Kidney (tissue), 14 donors: ENCODE results near the gene OR51E1. TPM values are rescaled to one million over a fixed set of nuclear protein-coding genes. Genes with fewer than 3 reads are reported as not detected.

ENCODE experiments used
- DNase-seq, 5 donors: peaks; one replicate each; pipeline ENCODE4 v3.0.0-alpha.2; 2013 to 2020
- FAIRE-seq: peaks from 2 replicates; lab custom pipeline; 2012; peaks lifted over from hg19 to GRCh38; lab: Jason Lieb, UNC
- H3K27ac ChIP-seq, 2 donors: one replicate each; pipeline ENCODE4 v1.7.0; 2013; ENCODE audit warnings: low read depth in 2 of 2, low read length in 2 of 2, inconsistent platforms in 1 of 2
- H3K27me3 ChIP-seq: one replicate; pipeline ENCODE4 v1.7.1; 2013; ENCODE audit warnings: low read length, inconsistent platforms; ENCODE audit not compliant: control insufficient read depth, insufficient read depth
- H3K36me3 ChIP-seq, 3 donors: one replicate each; pipeline versions ENCODE4 v1.7.0 to v1.7.1; 2013; ENCODE audit warnings: low read length in 3 of 3, control low read depth in 1 of 3, inconsistent platforms in 1 of 3; ENCODE audit not compliant: insufficient read depth in 3 of 3, control insufficient read depth in 2 of 3
- H3K4me1 ChIP-seq, 3 donors: one replicate each; pipeline versions ENCODE4 v1.7.0 to v1.7.1; 2013; ENCODE audit warnings: low read length in 3 of 3, inconsistent platforms in 1 of 3, low read depth in 1 of 3; ENCODE audit not compliant: control insufficient read depth in 2 of 3, insufficient read depth in 2 of 3
- H3K4me3 ChIP-seq, 3 donors: one replicate each; pipeline versions ENCODE4 v1.7.0 to v1.8.1; 2013; ENCODE audit warnings: low read length in 3 of 3, control low read depth in 1 of 3, inconsistent platforms in 1 of 3
- H3K9ac ChIP-seq, 3 donors: one replicate each; pipeline versions ENCODE4 v1.7.0 to v1.7.1; 2013; ENCODE audit warnings: low read length in 3 of 3, control low read depth in 1 of 3, inconsistent platforms in 1 of 3
- H3K9me3 ChIP-seq, 3 donors: one replicate each; pipeline versions ENCODE4 v1.7.0 to v1.7.1; 2013; ENCODE audit warnings: low read length in 3 of 3, control low read depth in 1 of 3, inconsistent platforms in 1 of 3; ENCODE audit not compliant: control insufficient read depth in 2 of 3, insufficient read depth in 1 of 3
- intact Hi-C: fragments of 100-400 bp; cut with DNase I; formaldehyde crosslinking; loops from one replicate; pipeline ENCODE4 v1.11.1; 2022
- polyA plus RNA-seq: library from polyadenylated mRNA; stranded (reverse); fragments of 350-450 nt; fragmentation: Illumina TruSeq; extraction: RNeasy Lipid Tissue Mini Kit (QIAGEN cat#74804); gene quantifications from one replicate; pipeline ENCODE4 v1.2.3, GENCODE V29; 2014; ENCODE audit warnings: low read depth, low replicate concordance; ENCODE audit not compliant: insufficient read depth
- total RNA-seq: library from RNA; stranded (reverse); fragmentation: NEBNext Ultra II Directional; extraction: Animal tissue kit (Norgen Biotek cat#: 25700); gene quantifications from one replicate; pipeline ENCODE4 v1.2.1, GENCODE V29; 2021
- TF ChIP-seq, protein P1 (sequence below): IDR thresholded peaks from 3 replicates; pipeline ENCODE4 v1.5.1; 2012; ENCODE audit warnings: mild to moderate bottlenecking, moderate library complexity, borderline replicate concordance; ENCODE audit not compliant: insufficient read depth; ENCODE audit errors: extremely low read depth
- donor health status: control.
- donor health status: control.
- donor health status: control.
- donor health status: control.
- donor health status: control.
- donor health status: DM: yes; HTN: yes; CAD: no.
- donor health status: Normal renal cell carcinoma (clear cell type).

Gene OR51E1
- total and polyA plus RNA-seq, 2 donors from 2014 or later, result 1.4 to 1.7 TPM

GRCh38 chr11:4680341-4680740, 36.6 kb downstream of the OR51E1 start:
- intact Hi-C loops, result no loop called here
- TF ChIP-seq, protein P1, sequence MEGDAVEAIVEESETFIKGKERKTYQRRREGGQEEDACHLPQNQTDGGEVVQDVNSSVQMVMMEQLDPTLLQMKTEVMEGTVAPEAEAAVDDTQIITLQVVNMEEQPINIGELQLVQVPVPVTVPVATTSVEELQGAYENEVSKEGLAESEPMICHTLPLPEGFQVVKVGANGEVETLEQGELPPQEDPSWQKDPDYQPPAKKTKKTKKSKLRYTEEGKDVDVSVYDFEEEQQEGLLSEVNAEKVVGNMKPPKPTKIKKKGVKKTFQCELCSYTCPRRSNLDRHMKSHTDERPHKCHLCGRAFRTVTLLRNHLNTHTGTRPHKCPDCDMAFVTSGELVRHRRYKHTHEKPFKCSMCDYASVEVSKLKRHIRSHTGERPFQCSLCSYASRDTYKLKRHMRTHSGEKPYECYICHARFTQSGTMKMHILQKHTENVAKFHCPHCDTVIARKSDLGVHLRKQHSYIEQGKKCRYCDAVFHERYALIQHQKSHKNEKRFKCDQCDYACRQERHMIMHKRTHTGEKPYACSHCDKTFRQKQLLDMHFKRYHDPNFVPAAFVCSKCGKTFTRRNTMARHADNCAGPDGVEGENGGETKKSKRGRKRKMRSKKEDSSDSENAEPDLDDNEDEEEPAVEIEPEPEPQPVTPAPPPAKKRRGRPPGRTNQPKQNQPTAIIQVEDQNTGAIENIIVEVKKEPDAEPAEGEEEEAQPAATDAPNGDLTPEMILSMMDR, result no peak
- Histone ChIP-seq H3K4me1 (peaks cover 0 to 4% (median 0%) of the 10 kb centered on the region in 3 donors), H3K27ac (no peak overlapping the region), H3K4me3 (peak overlapping the region in 1 of 3 donors; percentile 6), H3K36me3 (no peaks in the 10 kb centered on the region), H3K9ac (no peak overlapping the region), H3K27me3 (no peaks in the 10 kb centered on the region), H3K9me3 (no peaks in the 10 kb centered on the region)
- FAIRE-seq (no peak), DNase-seq (peak in 2 of 5 donors; percentile 60 to 73)

GRCh38 chr11:4682623-4683419, 39.0 kb downstream of the OR51E1 start:
- H3K9me3 ChIP-seq, result no peaks in the 10 kb centered on the region
- no peaks in the 10 kb centered on the region for H3K27me3 ChIP-seq
- FAIRE-seq (no peak), DNase-seq (peak in 4 of 5 donors; percentile 52 to 71 (median 56))
- H3K4me1 ChIP-seq, result peaks cover 0 to 4% (median 0%) of the 10 kb centered on the region in 3 donors
- no peak overlapping the region for H3K4me3 ChIP-seq
- H3K9ac ChIP-seq, result no peak overlapping the region
- H3K27ac ChIP-seq, result no peak overlapping the region
- no peaks in the 10 kb centered on the region for H3K36me3 ChIP-seq
- TF ChIP-seq, protein P1, result no peak
- intact Hi-C loops, result no loop called here

DNA sequence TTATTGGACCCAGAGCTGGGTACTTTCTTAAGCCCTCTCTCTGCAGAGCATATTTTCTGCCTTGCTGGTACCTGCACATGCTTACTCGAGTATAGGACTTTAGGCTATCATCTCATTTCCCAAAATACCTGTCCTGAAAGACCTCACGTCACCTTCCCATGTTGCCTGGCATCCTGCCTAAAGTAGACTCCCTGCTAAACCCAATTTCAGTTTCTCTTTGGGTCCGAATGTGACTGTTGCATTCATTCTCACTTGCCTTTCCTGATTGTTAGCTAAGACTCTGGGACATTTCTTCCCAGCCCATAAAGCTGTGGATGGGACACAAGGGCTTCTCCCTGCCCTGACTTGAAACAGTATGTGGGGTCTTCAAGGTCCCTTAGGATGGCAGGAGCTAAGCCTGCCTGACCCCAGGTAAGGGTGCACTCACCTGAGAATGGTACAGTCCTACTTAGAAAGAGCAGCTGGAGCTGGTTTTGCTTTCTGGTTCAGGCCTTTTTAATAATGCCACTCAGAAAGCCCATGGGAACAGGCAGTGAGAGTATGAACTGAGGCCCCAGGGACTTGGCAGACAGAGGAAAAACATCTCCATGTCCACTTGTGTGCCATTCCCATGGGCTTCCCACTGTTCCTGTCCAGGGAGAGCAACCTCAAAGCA, 41.0 kb downstream of the OR51E1 start:
- H3K9ac ChIP-seq, result no peak overlapping the region
- peaks cover 0 to 4% (median 0%) of the 10 kb centered on the region in 3 donors for H3K4me1 ChIP-seq
- intact Hi-C loops, result no loop called here
- H3K36me3 ChIP-seq, result no peaks in the 10 kb centered on the region
- H3K27ac ChIP-seq, result no peak overlapping the region
- H3K27me3 ChIP-seq, result no peaks in the 10 kb centered on the region
- H3K4me3 ChIP-seq, result no peak overlapping the region
- H3K9me3 ChIP-seq, result no peaks in the 10 kb centered on the region
- TF ChIP-seq, protein P1, result no peak
- DNase-seq (no peak), FAIRE-seq (no peak)
